Stimulated activated CD4-positive, alpha-beta T cell treated with anti-CD3 and anti-CD28 coated beads, Interleukin-4, amount 100 ng/mL, for 4 hours (primary cell): ENCODE measurements around the gene PRCD.

Experiments used
- DNase-seq, 2 experiments: peaks; one replicate each; pipeline ENCODE4 v3.0.0-alpha.2; 2020

The PRCD gene

GRCh38 chr17:76574166-76574565 lies 34.3 kb downstream of the PRCD start:
- DNase-seq, result no peak

GRCh38 chr17:76575570-76575969 lies 35.7 kb downstream of the PRCD start:
- no peak for DNase-seq

- DNase-seq, result no peak
Observed at GRCh38 chr17:76576189-76576588, 36.3 kb downstream of the PRCD start.

- DNase-seq, result no peak
Observed at GRCh38 chr17:76577876-76578275, 38.0 kb downstream of the PRCD start.

DNA sequence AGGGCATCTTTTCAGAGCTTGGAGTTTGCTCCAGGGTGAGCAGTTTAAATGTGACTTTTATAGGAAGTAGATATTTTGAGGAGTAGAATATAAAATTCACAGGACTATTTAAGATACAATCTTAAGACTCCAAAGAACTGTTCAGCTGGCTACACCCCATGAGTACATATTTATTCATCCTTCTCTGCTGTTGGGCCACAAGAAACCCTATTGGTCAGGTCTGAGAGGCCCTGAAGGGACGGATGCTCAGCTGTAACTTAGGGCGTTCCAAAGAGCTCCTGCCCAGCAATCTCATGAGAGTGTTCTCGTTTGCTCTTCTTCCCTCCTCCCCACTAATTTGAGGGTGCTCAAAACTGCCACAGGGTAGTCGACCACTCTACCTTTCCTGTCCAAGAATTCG lies 38.5 kb downstream of the PRCD start:
- no peak for DNase-seq

GRCh38 chr17:76579281-76579680 lies 39.4 kb downstream of the PRCD start:
- no peak for DNase-seq

GRCh38 chr17:76581515-76581914 lies 41.7 kb downstream of the PRCD start:
- no peak for DNase-seq

- DNase-seq, result no peak
Observed at GRCh38 chr17:76582660-76583059, 42.8 kb downstream of the PRCD start.

DNA sequence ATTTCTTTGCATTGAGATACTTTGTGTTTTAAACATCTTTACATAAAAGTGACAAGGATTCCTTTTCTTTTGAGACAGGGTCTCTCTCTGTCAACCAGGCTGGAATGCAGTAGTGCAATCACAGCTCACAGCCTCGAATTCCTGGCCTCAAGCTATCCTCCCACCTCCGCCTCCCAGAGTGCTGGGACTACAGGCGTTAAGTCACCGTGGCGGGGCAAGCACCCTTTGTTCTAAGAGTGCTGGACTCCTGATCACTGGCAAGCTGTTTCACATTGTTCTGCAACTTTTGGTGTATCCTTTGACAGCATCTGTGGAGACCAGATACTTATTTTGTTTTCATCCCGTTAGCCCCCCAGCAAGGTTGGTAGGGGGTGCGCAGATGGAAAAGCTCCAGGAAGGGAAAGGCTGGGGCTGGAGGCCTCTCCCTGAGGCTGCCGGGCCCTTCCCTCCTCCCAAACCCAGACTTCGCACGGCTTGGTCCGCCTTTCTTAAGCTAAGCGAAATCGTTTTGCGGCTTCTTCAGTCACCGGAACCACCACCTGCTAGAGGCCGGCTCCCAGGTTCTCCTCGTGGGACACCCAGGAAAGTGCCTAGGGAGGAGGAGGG lies 44.7 kb downstream of the PRCD start:
- DNase-seq, result no peak

GRCh38 chr17:76585033-76585648 lies 45.3 kb downstream of the PRCD start:
- DNase-seq, result no peak

GRCh38 chr17:76585649-76586593 lies 46.1 kb downstream of the PRCD start, which contains the start of gene ST6GALNAC2:
ST6GALNAC2 (minus strand) TSS chr17:76585860; CDS start chr17:76585808, 52 bp downstream.
- peak in 1 of 2 experiments; percentile 22 for DNase-seq

DNA sequence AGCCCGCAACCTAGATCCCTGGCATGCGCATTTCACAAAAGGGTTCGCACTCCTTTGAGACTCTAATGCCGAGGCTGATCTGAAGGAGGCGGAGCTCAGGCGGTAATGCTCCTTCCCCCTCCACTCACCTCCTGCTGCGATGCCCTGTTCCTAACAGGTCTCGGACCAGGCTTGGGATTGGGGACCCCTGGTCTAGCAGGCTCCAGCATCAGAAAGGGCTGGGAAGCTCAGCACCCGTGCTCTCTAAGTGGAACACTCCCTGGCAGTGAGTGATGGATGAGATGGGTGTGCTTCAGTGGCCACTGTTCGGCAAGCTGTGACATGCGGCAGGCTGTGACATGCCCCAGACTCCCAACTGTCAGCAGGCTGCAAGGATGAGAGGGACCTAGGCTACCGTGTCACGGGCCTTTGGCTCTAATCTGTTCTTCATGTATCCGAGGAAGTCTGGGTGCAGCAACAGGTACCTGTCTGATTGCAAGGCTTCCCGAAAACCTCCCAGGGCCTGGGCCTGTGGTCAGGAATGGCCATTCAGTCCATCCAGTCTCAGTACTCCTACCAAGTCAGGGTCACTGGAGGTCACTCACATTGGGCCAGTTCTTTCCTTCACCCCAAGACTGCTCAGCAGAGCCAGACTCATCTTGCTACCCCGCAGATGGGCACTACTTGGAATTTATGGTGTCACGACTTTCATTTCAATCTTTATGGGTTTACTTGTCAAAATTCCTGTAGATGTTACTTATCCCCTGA lies 47.1 kb downstream of the PRCD start:
- no peak for DNase-seq

DNA sequence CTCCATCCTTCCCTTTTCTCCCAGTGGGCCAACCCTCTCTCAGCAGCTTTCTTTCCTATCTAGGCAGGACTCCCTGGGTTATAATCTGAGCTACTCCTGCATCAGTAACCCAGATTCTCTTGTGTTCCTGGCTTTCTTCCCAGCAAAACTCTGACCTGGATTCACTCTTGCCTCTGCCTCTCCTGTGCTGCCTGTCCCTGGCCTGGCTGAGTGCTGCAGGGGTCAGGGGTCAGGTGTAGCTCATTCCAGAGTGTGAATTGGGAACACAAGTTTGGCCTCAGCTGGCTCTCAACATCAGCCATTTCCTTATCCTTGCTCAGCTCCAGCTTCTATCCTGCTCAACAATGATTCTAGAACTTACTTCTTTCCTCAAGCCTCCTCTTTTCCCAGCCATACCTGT lies 48.3 kb downstream of the PRCD start:
- DNase-seq, result no peak

GRCh38 chr17:76593384-76593826 lies 53.6 kb downstream of the PRCD start:
- no peak for DNase-seq

- DNase-seq, result no peak
Observed at GRCh38 chr17:76593959-76594358, 54.1 kb downstream of the PRCD start.

DNA sequence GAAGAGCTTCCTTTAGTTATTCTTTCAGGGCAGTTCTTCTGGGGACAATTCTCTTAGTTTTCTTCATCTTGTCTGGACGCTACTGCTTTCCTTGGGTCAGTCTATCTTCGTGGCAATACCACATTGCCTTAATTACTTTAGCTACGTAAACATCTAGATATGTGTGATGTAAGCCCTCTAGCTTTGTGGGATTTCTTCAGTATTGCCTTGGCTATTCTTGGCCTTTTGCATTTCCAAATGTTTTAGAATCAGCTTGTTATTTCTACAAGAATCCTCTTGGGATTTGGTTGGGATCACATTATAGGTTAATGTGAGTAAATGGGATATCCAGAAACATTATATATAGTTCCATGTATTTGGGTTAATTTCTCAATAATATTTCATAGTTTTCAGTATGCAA lies 54.8 kb downstream of the PRCD start:
- no peak for DNase-seq
